Sciatic nerve (tissue), 2 donors: ENCODE results near the gene SFT2D2. TPM values are rescaled to one million over a fixed set of nuclear protein-coding genes. Genes with fewer than 3 reads are reported as not detected.

Source experiments
- ATAC-seq: fragments of 200-7000 bp; cut with Tn5 transposase; one replicate; pipeline ENCODE4 v1.9.1; 2020; ENCODE audit warnings: mild to moderate bottlenecking, moderate library complexity
- DNase-seq: peaks from one replicate; pipeline ENCODE4 v3.0.0-alpha.2; 2020; ENCODE audit warnings: low spot score
- intact Hi-C: fragments of 100-400 bp; cut with DNase I; formaldehyde crosslinking; loops from one replicate; pipeline ENCODE4 v1.14.2; 2022
- total RNA-seq: library from RNA; stranded (reverse); fragmentation: NEBNext Ultra II Directional; extraction: Animal tissue kit (Norgen Biotek cat#: 25700); gene quantifications from one replicate; pipeline ENCODE4 v1.2.1, GENCODE V29; 2021
- donor health status: DM: no; HTN: no; CAD: no.
- donor health status: DM: no; HTN: no; CAD: no.

SFT2D2 gene
- total RNA-seq, 1 donor from 2014 or later, result 74.4 TPM

- no peak for ATAC-seq
- no peak for DNase-seq
- intact Hi-C loops, result no loop called here
These were observed 67.6 kb downstream of the SFT2D2 start for GRCh38 chr1:168293356-168293755.

- no peak for ATAC-seq
- no peak for DNase-seq
- intact Hi-C loops, result no loop called here
These were observed 69.8 kb downstream of the SFT2D2 start for GRCh38 chr1:168295411-168296114.

GRCh38 chr1:168297019-168297730 lies 71.4 kb downstream of the SFT2D2 start:
- DNase-seq, result no peak
- ATAC-seq, result no peak
- intact Hi-C loops, result no loop called here

- ATAC-seq (no peak), DNase-seq (no peak)
- intact Hi-C loops, result no loop called here
These were observed 72.6 kb downstream of the SFT2D2 start for GRCh38 chr1:168298446-168298845.

- no peak for DNase-seq
- intact Hi-C loops, result no loop called here
These were observed 74.8 kb downstream of the SFT2D2 start for GRCh38 chr1:168300626-168301025.

GRCh38 chr1:168301664-168302320 lies 76.0 kb downstream of the SFT2D2 start:
- ATAC-seq (no peak), DNase-seq (no peak)
- intact Hi-C loops, result no loop called here

More at GRCh38 chr1:168300626-168301025, 74.8 kb downstream of the SFT2D2 start:
- no peak for ATAC-seq

Other genes starting within 250 kb of the SFT2D2 start
- 10.7 TPM for gene GPR161, start 89.1 kb upstream of the SFT2D2 start, total RNA-seq
- 24.3 TPM for gene TIPRL, start 47.0 kb upstream of the SFT2D2 start, total RNA-seq
- gene TBX19, start 54.9 kb downstream of the SFT2D2 start, total RNA-seq, result 6.7 TPM